Purkinje cell (primary cell): ENCODE results near the gene SLC6A4. TPM values are rescaled to one million over a fixed set of nuclear protein-coding genes. Genes with fewer than 3 reads are reported as not detected.

Experiments used
- polyA plus RNA-seq: library from polyadenylated mRNA; unstranded; fragments of >200 nt; fragmentation: Nextera tagmentation; gene quantifications from 2 replicates; pipeline ENCODE4 v1.2.1, GENCODE V29; 2014

Gene SLC6A4
- not detected in 2 replicates for polyA plus RNA-seq

GRCh38 chr17:30235386-30236296, at the start of gene SLC6A4:
SLC6A4 (minus strand) TSS chr17:30235697; CDS start chr17:30221958, 13,739 bp downstream.

Other genes with a start within 250 kb of the SLC6A4 start
- 77.6 and 115 TPM in 2 replicates for gene NSRP1, start 118.9 kb downstream of the SLC6A4 start, polyA plus RNA-seq
- 2.5 and 7.5 TPM in 2 replicates for gene BLMH, start 56.2 kb upstream of the SLC6A4 start, polyA plus RNA-seq
- gene TMIGD1, start 98.4 kb upstream of the SLC6A4 start, polyA plus RNA-seq = not detected in 2 replicates
- 14.3 and 15.2 TPM in 2 replicates for gene CPD, start 143.2 kb upstream of the SLC6A4 start, polyA plus RNA-seq
- 84.0 and 84.1 TPM in 2 replicates for gene GOSR1, start 241.7 kb upstream of the SLC6A4 start, polyA plus RNA-seq